HepG2 (cell line): ENCODE results near the gene PFKFB4. TPM values are rescaled to one million over a fixed set of nuclear protein-coding genes. Genes with fewer than 3 reads are reported as not detected.

ENCODE experiments used
- ATAC-seq: fragments of 200-7000 bp; cut with Tn5 transposase; 3 replicates; pipeline ENCODE4 v1.9.1; 2020; ENCODE audit warnings: mild to moderate bottlenecking, moderate library complexity
- BruUV-seq: library from RNA; stranded (reverse); fragments of 400-500 nt; replicated peaks from 2 replicates; lab custom pipeline; 2021; lab: Mats Ljungman, UMichigan
- CTCF ChIA-PET: fragments of 300-600 bp; formaldehyde crosslinking; extraction: SDS; loops from one replicate; lab custom pipeline; 2021; ENCODE audit warnings: low total read pairs, inconsistent platforms, low intra/inter-chr PET ratio; lab: Yijun Ruan, JAX
- POLR2A ChIA-PET: fragments of 350-600 bp; sonication (Branson Sonifier 250); formaldehyde crosslinking; loops from one replicate; lab custom pipeline; 2020; ENCODE audit warnings: antibody characterized with exemption, inconsistent platforms; lab: Yijun Ruan, JAX
- DNase-seq: peaks from one replicate; pipeline ENCODE4 v3.0.0-alpha.2; 2015; ENCODE audit warnings: low spot score
- FAIRE-seq: peaks from 3 replicates; lab custom pipeline; 2011; peaks lifted over from hg19 to GRCh38; lab: Jason Lieb, UNC
- H2AFZ ChIP-seq: one replicate; pipeline ENCODE4 v1.6.1; 2011; ENCODE audit warnings: low read length, inconsistent platforms
- H3K27ac ChIP-seq: fragments of 300-600 bp; 3 replicates; pipeline ENCODE4 v1.8.0; 2011; ENCODE audit warnings: mixed run types, mild to moderate bottlenecking, mixed read lengths, low read length, inconsistent platforms; ENCODE audit not compliant: insufficient read depth; ENCODE audit errors: extremely low read length
- H3K27me3 ChIP-seq, 2 experiments: fragments of 200-600 bp in 1 of 2; 2 replicates in 1 of 2; 3 replicates in 1 of 2; pipeline versions ENCODE4 v1.6.0 to v1.8.0; 2011; ENCODE audit warnings: low read length in 2 of 2, mild to moderate bottlenecking in 2 of 2, moderate library complexity in 2 of 2, inconsistent platforms in 1 of 2; ENCODE audit not compliant: insufficient read depth in 2 of 2, control insufficient read depth in 1 of 2
- H3K36me3 ChIP-seq, 2 experiments: fragments of 200-600 bp in 1 of 2; replicated peaks in 1 of 2; 2 replicates in 1 of 2; 3 replicates in 1 of 2; pipeline versions ENCODE4 v1.5.1 to v1.8.0; 2011; ENCODE audit warnings: low read length in 2 of 2, inconsistent platforms in 1 of 2; ENCODE audit not compliant: insufficient read depth in 2 of 2, control insufficient read depth in 1 of 2
- H3K4me1 ChIP-seq: 2 replicates; pipeline ENCODE4 v1.5.1; 2012; ENCODE audit warnings: low read length, inconsistent platforms; ENCODE audit not compliant: insufficient read depth
- H3K4me2 ChIP-seq: 2 replicates; pipeline ENCODE4 v1.6.0; 2011; ENCODE audit warnings: low read depth, low read length, inconsistent platforms
- H3K4me3 ChIP-seq, 3 experiments: fragments of 200-600 bp in 1 of 3; sonication (generic), shearing (Covaris generic) in 1 of 3; replicated peaks in 1 of 3; 2 replicates each; pipeline ENCODE4 v1.5.1; 2011 to 2016; ENCODE audit warnings: low read length in 3 of 3, inconsistent platforms in 2 of 3, low read depth in 2 of 3, mild to moderate bottlenecking in 2 of 3, control low read depth in 1 of 3, mixed read lengths in 1 of 3; ENCODE audit not compliant: insufficient read depth in 1 of 3
- H3K79me2 ChIP-seq: one replicate; pipeline ENCODE4 v1.6.1; 2011; ENCODE audit warnings: low read length, inconsistent platforms; ENCODE audit not compliant: insufficient read depth
- H3K9ac ChIP-seq: 2 replicates; pipeline ENCODE4 v1.6.0; 2011; ENCODE audit warnings: mild to moderate bottlenecking, low read depth, low read length, inconsistent platforms; ENCODE audit not compliant: insufficient read depth
- H3K9me3 ChIP-seq: 2 replicates; pipeline ENCODE4 v1.5.1; 2012; ENCODE audit warnings: mild to moderate bottlenecking, low read length
- H4K20me1 ChIP-seq: 2 replicates; pipeline ENCODE4 v1.6.0; 2011; ENCODE audit warnings: inconsistent platforms, mild to moderate bottlenecking, low read length, moderate library complexity; ENCODE audit not compliant: insufficient read depth
- ARNT ChIP-seq: fragments of 450-650 bp; IDR thresholded peaks from 2 replicates; pipeline ENCODE4 v1.6.1; 2017
- POLR2A ChIP-seq, 2 experiments: IDR thresholded peaks; 2 replicates each; pipeline ENCODE4 v1.6.1; 2011; ENCODE audit warnings: low read depth in 2 of 2, low read length in 2 of 2, mild to moderate bottlenecking in 1 of 2, moderate library complexity in 1 of 2; ENCODE audit not compliant: insufficient read depth in 1 of 2
- RBM39 ChIP-seq: fragments of 200-400 bp; formaldehyde crosslinking; IDR thresholded peaks from one replicate; pipeline ENCODE4 v1.6.1; 2018; ENCODE audit warnings: antibody characterized with exemption, mild to moderate bottlenecking, low read depth, low read length; ENCODE audit not compliant: poor library complexity, severe bottlenecking
- ZBTB3 ChIP-seq: sonication (generic); formaldehyde crosslinking; IDR thresholded peaks from 2 replicates; pipeline ENCODE4 v1.4.0; 2020; ENCODE audit warnings: low read depth, mild to moderate bottlenecking, moderate library complexity, missing genetic modification reagents, borderline replicate concordance
- ZNF264 ChIP-seq: sonication (generic); formaldehyde crosslinking; IDR thresholded peaks from 2 replicates; pipeline ENCODE4 v1.4.0; 2020; ENCODE audit warnings: missing genetic modification reagents
- ZNF616 ChIP-seq: sonication (generic); formaldehyde crosslinking; IDR thresholded peaks from 2 replicates; pipeline ENCODE4 v1.5.0; 2020; ENCODE audit warnings: low read depth, mild to moderate bottlenecking, missing genetic modification reagents
- ZNF652 ChIP-seq: IDR thresholded peaks from 2 replicates; pipeline ENCODE4 v1.6.1; 2016; ENCODE audit warnings: low read depth, borderline replicate concordance
- ZNF737 ChIP-seq: sonication (generic); formaldehyde crosslinking; IDR thresholded peaks from 2 replicates; pipeline ENCODE4 v1.5.0; 2020; ENCODE audit warnings: missing genetic modification reagents, mild to moderate bottlenecking, borderline replicate concordance
- whole genome bisulfite sequencing: methylation state at CpG from one replicate; pipeline ENCODE4 v1.1.6; 2017; ENCODE audit warnings: low lambda C conversion rate; 5-methylcytosine and 5-hydroxymethylcytosine counted together
- in situ Hi-C: cut with HindIII; loops from 2 replicates; pipeline ENCODE4 v1.10.0; 2017; ENCODE audit warnings: low pct_unique_long_range_greater_than_20kb; ENCODE audit not compliant: extremely low pct_ligation_motif_present
- intact Hi-C: fragments of 100-400 bp; cut with micrococcal nuclease; formaldehyde crosslinking; loops from one replicate; pipeline ENCODE4 v1.10.0; 2022; ENCODE audit not compliant: unreplicated experiment
- polyA plus RNA-seq, 8 experiments: library from polyadenylated mRNA; depleted of rRNA in 3 of 8; stranded (reverse) in 7 of 8; unstranded in 1 of 8; fragments of >200 nt; fragmentation: Illumina TruSeq in 4 of 8; extraction: Trizol in 4 of 8; gene quantifications; 2 replicates each; pipeline versions ENCODE4 v1.2.1 to v1.2.3, GENCODE V29; 2011 to 2016; ENCODE audit warnings: low read depth in 4 of 8, missing spikeins in 1 of 8, mixed read lengths in 1 of 8; ENCODE audit not compliant: insufficient read depth in 1 of 8
- total RNA-seq, 5 experiments: library from RNA; depleted of rRNA; stranded (reverse); fragments of >200 nt; fragmentation: Illumina TruSeq; extraction: Trizol; gene quantifications; 2 replicates each; pipeline ENCODE4 v1.2.3, GENCODE V29; 2016; ENCODE audit warnings: low read depth in 1 of 5
- TF ChIP-seq, protein P1 (sequence below): sonication (generic); formaldehyde crosslinking; conservative IDR thresholded peaks from 2 replicates; pipeline ENCODE4 v1.5.0; 2020; ENCODE audit warnings: missing genetic modification reagents
- TF ChIP-seq, protein P2 (sequence below): sonication (generic); formaldehyde crosslinking; IDR thresholded peaks from 2 replicates; pipeline ENCODE4 v1.5.1; 2020; ENCODE audit warnings: mild to moderate bottlenecking, missing genetic modification reagents, moderate library complexity

Gene PFKFB4
- total and polyA plus RNA-seq, 2 of the 13 experiments (the other 11 are each of a cell fraction or from before 2014, with no cell fraction given), result 7.1 to 103 TPM

GRCh38 chr3:48536116-48536515, 20.5 kb downstream of the PFKFB4 start:
- POLR2A ChIA-PET, result no interaction called here
- H3K27ac ChIP-seq, result no peak overlapping the region
- intact Hi-C loops, result no loop called here
- in situ Hi-C loops, result no loop called here
- no TSS peak for BruUV-seq
- H3K27me3 ChIP-seq, result no peaks in the 10 kb centered on the region
- DNase-seq (no peak), ATAC-seq (no peak), FAIRE-seq (no peak)
- 94% methylated on average over 15 of the region's 19 CpGs for WGBS
- H3K4me2 ChIP-seq, result no peak overlapping the region
- no peaks in the 10 kb centered on the region for H3K4me1 ChIP-seq
- H3K4me3 ChIP-seq, result no peak overlapping the region
- TF ChIP-seq ZNF264 (CRISPR knock-in tag), result no peak
- TF ChIP-seq ZBTB3 (CRISPR knock-in tag), result no peak
- TF ChIP-seq ZNF652 (CRISPR knock-in tag), result no peak
- peak in 1 of 2 experiments; percentile 30; a peak in 1 of 4 replicates for TF ChIP-seq POLR2A (IDR thresholded peaks at IDR 0.05; ENCODE audit: insufficient read depth in 1 of 2, low read depth in 2 of 2, low read length in 2 of 2)
- no peak for TF ChIP-seq RBM39
- TF ChIP-seq ZNF616 (CRISPR knock-in tag), result no peak
- TF ChIP-seq, protein P1, sequence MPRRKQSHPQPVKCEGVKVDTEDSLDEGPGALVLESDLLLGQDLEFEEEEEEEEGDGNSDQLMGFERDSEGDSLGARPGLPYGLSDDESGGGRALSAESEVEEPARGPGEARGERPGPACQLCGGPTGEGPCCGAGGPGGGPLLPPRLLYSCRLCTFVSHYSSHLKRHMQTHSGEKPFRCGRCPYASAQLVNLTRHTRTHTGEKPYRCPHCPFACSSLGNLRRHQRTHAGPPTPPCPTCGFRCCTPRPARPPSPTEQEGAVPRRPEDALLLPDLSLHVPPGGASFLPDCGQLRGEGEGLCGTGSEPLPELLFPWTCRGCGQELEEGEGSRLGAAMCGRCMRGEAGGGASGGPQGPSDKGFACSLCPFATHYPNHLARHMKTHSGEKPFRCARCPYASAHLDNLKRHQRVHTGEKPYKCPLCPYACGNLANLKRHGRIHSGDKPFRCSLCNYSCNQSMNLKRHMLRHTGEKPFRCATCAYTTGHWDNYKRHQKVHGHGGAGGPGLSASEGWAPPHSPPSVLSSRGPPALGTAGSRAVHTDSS (CRISPR knock-in tag), result no peak
- no peak for TF ChIP-seq ARNT
- TF ChIP-seq ZNF737, result no peak
- TF ChIP-seq, protein P2, sequence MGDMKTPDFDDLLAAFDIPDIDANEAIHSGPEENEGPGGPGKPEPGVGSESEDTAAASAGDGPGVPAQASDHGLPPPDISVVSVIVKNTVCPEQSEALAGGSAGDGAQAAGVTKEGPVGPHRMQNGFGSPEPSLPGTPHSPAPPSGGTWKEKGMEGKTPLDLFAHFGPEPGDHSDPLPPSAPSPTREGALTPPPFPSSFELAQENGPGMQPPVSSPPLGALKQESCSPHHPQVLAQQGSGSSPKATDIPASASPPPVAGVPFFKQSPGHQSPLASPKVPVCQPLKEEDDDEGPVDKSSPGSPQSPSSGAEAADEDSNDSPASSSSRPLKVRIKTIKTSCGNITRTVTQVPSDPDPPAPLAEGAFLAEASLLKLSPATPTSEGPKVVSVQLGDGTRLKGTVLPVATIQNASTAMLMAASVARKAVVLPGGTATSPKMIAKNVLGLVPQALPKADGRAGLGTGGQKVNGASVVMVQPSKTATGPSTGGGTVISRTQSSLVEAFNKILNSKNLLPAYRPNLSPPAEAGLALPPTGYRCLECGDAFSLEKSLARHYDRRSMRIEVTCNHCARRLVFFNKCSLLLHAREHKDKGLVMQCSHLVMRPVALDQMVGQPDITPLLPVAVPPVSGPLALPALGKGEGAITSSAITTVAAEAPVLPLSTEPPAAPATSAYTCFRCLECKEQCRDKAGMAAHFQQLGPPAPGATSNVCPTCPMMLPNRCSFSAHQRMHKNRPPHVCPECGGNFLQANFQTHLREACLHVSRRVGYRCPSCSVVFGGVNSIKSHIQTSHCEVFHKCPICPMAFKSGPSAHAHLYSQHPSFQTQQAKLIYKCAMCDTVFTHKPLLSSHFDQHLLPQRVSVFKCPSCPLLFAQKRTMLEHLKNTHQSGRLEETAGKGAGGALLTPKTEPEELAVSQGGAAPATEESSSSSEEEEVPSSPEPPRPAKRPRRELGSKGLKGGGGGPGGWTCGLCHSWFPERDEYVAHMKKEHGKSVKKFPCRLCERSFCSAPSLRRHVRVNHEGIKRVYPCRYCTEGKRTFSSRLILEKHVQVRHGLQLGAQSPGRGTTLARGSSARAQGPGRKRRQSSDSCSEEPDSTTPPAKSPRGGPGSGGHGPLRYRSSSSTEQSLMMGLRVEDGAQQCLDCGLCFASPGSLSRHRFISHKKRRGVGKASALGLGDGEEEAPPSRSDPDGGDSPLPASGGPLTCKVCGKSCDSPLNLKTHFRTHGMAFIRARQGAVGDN (CRISPR knock-in tag), result 0 out of 2 replicates have a peak, but pooled peaks have one; percentile 16
- peaks cover 31 to 82% of the 10 kb centered on the region in 2 experiments for H3K36me3 ChIP-seq
- H3K9me3 ChIP-seq, result no peaks in the 10 kb centered on the region
- H4K20me1 ChIP-seq, result no peaks in the 10 kb centered on the region
- H2AFZ ChIP-seq, result no peak overlapping the region
- H3K9ac ChIP-seq, result no peak overlapping the region
- CTCF ChIA-PET, result no interaction called here
- H3K79me2 ChIP-seq, result no peaks in the 10 kb centered on the region
